GM19438 (cell line): ENCODE data around the gene ZNF385C.

Experiments used
- ATAC-seq: cut with Tn5 transposase; IDR thresholded peaks from one replicate; pipeline ENCODE4 v1.9.1; 2021; ENCODE audit warnings: low read depth; ENCODE audit not compliant: unreplicated experiment

ZNF385C gene

DNA sequence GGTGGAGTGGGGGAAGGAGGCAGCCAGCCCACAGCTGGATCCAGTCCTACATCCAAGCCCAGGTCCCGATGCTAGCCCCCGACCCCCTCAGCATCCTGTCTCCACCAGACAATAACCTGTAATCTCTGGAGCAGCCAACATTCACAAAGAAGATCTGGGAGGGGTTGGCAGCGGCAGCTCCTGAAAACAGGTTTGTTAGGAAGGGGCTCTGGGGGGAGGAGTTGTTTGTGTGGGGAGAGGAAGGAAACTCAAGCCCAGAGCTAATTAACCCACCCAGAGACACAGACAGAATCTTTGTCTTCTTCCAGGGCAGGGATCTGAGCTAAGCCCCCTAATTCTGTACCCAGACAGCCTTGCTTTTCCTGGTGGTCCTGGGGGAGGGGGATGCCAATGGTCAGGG, 43.2 kb downstream of the ZNF385C start:
- no peak for ATAC-seq

DNA sequence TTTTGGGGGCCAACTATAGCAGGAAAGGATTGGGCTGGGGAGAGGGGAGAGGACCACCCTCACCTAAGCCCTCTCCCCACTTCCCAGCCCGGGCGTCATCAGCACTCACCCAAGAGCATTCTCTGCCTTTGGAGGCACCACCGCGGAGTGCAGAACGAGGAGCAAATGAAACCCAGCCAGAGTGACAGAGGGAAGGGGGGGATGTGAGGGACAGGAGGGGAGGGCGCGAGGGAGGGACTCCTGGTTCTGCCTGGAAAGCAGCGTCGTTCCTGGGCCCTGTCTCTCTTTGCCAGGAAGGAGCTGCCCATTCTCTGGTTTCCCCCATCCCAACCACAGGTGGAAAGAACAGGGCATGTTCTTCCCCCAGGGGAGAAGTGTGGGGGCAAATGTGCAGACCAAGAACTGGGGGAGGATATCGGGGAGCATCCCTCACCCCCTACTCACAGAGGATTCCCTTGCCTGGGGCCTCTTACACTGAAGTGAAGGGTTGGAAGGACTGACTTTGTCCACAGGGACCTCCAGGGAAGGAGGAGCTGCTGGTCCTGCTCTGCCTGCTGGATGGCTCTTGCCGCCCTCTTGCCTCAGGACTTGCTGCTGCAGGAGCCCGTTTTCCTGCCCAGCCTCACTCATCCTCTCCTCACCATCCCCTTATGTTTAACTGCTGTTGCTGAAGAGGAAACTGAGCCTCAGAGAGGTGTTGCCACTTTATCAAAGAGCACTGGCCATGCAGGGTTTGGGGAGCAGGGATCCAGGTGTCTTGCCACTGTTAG, 44.4 kb downstream of the ZNF385C start:
- no peak for ATAC-seq

DNA sequence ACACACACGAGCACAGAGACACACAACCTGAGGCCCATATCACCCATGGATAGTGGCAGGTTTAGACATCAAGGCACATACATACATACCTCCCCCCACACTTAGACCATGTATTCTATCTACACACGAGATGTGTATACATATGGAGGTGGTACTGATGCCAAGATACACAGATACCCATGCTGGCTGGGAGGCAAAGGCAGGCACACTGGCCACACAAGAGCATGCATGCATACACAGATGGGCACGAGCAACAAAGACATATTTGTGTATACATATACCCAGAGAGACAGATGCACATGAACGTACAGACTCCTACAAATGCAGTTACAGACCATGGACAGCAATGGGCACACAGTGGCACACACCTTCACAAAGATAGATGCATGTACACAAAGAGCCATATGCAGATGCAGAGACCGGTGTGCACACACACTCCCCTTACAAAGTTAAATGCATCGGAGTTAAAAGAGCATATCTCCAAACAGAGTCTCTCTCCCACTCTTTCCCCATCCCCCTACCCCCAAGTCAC, 45.9 kb downstream of the ZNF385C start:
- no peak for ATAC-seq

DNA sequence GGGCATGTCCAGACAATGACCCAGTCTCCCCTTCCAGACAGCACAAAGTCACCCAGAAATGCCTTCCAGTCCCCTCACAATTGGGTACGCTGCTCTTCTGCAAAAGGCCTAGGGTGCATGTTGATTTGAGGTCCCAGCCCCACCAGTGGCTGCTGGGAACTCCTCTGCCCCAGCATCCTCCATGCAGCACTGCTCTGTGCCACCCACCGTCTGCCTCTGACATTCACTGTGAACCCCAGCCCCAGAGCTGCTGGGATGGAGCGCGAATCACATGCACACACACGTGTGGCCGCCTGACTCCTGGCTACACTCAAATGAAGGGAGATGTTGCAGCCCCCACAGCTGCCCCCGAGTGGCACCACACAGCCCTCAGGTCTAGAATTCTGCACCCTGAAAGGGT, 46.6 kb downstream of the ZNF385C start:
- no peak for ATAC-seq

DNA sequence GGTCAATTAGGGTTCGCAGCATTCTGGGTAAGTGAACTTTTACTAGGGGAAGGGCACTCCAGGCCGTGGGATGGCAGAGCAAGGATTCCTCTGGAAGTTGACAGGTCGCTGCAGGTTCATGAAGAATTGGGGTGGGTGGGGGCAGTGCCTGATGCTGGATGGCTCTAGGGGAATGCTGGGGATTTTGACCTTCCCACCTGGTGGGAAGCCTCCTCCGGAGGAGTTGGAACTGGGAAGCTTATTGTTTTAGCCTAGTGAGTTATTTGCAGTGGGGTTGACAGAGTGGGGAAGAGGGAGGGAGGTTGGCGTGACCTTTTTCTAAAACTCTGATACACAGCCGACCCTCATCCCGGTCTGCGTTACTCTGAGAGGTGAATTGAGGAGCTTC, 47.3 kb downstream of the ZNF385C start:
- no peak for ATAC-seq

DNA sequence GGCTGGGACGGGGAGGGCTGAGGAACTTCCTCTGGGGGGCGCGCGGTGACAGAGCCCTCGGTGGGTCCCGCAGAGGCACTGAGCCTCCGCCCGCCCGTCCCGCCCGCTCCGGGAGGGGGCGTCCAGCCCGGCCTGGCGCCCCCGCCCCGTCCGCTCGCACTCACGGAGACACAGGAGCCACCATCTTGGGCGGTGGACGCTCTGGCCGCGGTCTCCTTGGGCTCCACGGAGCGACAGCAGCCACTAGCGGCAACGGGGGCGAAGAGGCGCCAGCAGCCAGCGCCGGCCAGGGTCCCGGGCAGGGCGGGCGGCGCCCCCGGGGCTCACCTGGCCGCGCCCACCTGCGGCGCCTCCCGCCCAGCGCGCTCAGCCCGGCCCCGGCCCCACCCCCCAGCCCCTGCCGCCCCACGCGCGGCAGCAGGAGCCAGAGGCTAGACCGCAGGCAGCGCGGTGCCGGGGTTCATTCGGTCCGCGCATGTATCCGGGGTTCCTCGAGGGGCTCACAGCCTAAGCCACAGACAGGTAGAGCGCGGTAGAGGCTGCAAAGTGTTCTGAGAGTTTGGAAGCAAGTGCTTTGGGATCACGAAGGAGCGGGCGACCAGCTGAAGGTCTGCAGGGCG, 47.8 kb downstream of the ZNF385C start, which contains the start of gene C17orf113:
TSS of gene C17orf113 (minus strand) at position 209 of the 620 bp plus-strand sequence. CDS start 7,225 bp downstream, outside the sequence.
- ATAC-seq: no peak

DNA sequence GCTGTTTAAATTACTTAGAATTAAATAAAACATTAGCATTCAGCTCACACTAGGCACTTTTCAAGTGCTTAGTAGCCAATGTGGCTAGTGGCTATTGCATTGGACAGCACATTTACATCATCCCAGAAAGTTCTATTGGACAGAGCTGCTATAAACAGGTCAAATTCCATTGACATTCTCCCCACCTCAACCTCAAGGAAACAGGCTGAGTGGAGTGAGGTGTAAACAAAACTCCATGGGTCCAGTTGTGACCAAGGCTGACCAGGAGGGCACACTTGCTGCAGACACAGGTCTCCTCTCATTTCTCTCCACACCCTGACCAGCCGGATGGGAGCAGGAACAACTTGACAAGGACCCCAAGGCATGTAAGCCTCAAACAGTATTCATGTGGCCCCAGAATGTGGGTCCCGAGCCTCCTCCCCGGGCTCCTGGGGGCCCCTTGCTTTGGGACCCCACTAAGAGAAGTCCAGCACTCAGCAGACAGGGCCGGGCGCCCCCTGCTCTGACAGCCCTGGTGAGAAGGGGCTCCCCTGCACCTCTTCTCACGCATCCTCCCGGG, 48.4 kb downstream of the ZNF385C start:
- no peak for ATAC-seq

DNA sequence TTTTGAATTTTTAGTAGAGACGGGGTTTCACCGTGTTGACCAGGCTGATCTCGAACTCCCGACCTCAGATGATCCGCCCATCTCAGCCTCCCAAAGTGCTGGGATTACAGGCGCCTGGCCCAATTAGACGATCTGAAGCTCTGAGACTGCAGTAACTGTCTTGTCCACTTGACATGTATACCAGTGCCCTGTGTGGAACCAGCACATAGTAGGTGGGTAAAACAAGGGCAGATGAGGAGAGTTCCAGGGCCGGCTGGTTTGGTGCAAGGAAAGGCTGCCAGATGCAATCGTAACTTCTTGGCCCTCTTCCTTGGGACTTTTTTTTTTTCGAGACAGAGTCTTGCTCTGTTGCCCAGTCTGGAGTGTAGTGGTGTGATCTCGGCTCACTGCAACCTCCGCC, 50.9 kb downstream of the ZNF385C start:
- no peak for ATAC-seq

DNA sequence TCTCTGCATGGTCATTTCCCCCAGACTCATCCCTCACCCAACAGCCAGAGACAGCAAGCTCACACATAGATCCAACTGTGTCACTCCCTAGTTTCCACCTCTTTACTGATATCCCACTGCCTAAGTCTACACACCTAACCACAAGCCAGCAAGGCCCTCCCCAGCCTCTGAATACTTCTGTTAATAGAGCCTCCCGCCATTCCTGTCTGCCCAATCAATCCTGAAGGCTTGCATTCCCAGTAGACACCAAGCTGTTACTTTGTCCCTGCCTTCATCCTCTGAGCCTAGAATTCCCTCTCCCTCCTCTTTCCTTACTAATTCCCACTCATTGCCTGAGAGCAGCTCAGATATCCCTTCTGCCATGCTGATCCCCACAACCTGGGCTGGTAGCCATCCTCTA, 52.6 kb downstream of the ZNF385C start:
- ATAC-seq: no peak

DNA sequence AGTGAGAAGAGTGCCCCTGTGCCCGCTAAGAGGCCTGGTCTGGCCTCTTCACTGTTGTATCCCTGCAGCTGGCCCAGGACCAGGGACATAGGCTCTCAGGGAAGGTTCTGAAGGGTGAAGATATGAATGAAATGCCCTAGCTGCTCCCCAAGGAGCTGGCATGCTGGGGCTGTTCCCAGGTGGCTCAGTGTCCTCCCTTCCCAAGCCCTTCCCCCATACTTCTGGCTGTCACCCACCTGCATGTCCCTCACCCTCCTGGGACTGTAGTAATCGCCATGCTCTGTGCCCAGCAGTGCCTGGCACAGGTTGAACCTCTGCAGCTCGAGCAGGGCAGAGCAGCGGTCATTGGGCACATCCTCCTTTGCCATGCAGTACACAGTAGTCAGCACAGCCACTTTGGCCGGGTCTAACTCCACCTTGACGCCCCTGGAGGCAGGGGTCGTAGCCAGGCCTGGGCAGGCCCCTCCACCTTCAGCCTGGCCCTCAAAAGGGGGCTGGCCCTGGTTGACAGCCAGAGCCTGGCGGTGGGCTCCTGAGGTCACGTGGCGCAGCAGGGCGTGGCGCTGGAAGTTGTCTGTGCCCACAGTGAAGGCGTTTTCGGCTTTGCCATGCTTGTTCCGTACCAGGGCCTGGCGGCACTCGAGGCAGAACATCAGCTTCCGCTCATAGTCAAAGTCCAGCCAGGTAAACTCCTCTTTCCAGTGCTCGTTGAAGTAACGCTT, 55.5 kb downstream of the ZNF385C start:
- ATAC-seq: no peak

DNA sequence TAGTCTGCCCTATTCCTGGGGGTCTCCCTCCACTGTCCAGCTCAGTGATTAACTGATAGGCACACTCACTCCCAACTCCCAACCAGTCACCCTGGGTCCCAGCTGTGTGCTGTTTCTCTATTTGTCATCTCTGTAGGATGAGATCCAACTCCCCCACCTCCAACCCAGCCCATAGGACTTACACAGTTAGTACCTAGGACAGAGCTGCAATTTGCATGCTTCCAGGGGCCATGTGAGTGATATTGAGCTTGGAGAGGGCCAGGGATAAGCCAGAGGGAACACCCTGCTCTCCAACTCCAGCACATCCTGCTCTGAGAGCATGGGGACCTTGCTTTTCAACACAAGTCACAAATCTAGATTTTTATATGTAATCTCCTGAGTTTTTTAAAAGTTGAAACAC, 56.7 kb downstream of the ZNF385C start:
- ATAC-seq: no peak

DNA sequence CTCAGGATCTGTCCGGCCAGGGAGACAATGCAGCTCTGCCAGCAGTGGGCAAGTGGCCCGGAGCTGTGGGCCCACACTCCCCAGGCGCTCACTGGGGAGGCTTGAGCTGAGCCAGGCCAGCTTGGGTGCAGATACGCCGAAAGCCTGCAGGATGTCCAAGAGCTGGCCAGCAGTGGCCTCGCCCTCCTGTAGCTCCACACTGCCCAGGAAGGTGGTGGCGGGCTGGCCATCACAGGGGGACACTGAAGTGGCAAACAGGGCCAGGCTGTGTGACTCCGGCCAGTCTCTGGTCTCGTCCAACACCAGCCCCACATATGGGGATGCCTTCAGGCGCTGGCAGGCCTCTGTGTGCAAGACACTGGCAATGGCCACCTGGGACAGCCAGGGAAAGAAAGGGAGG, 57.5 kb downstream of the ZNF385C start:
- no peak for ATAC-seq

DNA sequence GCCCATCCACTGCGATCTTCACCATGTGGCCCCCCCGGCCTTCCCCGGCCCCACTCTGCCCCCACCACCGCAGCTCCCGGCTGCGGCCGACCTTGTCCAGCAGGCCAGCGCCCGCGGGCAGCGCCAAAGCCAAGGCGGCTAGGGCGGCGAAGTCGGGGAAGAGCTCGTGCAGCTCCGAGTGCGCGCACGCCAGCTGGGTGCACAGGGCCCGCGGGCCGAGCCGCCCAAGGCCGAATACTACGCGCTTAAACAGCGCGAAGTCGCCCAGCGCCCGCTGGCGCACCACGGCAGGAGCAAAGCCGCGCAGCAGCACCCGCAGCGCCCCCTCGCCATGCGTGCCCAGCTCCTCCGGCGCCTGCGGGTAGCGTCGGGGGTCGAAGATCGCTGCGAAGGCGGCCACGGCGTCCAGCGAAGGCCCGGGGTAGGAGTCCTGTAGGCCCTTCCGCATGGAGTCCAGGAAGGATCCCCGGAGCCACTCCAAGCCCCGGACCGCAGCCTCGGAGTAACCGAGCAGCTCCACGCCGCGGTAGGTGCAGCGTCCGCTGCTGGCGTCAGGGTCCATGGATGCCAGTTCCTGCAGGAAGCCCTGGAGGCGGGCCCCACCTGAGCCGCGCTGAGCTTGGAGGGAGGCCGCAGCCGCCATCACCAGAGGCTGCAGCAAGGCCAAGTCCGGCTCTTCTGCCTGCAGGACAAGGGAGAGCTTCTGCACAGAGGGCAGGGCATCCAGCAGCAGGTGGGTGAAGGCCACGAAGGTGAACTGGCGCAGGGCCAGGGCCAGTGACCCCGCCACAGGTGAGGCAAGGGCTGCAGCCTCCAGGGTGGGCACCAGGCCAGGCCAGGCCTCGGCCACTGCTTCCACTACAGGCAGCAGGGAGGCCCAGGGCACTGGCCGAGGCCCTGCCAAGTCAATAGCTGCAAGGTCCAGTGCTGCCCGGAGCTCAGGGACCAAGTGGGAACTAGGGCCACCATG, 58.2 kb downstream of the ZNF385C start:
- no peak for ATAC-seq

DNA sequence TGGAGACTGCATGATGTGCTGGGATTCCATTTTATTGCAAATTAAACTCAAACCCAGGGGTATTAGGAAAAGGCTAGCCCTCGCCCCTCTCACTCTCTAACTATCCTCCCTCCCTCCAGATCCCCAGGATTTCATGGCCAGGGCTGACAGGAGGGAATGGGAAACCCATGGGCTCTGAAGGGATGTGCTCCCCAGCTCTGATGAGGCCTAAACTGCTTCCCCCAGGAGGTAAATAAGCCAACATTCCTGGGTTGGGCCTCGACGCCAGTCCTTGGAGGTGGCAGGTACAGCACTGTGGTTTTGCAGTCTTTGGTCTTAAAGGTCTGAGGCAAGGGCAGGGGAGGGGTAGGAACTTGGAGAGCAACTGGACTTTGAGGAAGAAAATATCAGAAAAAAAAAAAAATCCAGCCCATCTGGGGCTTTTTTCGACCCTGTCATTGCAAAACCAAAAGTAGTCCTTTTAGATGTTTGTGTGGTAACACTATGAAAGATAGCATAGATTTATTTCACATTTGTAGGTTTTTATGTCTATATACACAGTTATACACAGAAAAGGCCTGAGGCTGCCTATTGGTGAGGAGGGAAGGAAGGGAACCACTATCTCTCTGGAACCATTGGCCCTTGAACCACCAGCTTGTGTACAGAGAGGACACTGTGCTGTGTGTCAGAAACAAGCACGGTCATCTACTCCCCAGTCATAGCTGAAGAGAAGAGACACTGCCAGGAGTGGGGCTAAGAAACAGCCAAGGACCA, 59.9 kb downstream of the ZNF385C start:
- ATAC-seq: no peak

DNA sequence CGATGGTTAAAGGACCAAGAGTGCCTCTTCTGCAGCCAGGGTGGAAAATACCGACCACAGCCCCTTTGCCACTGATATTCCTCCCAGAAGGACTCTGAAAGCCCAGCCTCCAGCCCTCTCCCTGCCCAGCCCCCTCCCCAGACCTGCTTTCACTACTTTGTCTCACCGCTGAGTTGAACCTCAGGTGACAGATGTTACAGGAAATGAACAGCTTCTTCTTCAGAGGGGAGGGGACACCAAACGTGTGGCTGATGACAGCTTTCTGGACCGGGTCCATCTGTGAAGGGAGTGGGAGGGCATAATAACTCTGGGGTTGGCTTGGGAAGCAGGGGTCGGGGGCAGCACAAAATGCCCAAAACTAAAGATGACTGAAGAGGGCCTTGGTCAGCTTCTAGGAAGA, 64.2 kb downstream of the ZNF385C start:
- no peak for ATAC-seq

DNA sequence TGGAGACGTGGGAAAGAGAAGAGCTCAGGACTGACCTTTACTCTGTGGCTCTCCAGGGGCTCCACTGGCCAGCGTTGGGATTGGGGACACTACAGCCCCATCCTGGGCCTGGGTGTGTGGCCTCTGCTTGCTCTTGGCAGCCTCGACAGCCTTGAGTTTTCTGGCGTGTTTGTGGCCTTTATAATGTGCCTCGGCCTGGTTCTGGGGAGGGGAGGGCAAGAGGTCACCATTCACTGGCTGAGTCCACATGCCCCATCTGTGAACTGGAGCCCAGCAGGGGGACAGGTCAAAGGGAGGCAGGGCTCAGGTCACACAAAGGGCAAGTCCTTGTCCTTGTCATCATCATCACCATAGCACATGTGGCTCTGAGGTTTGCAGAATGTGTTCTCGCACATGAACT, 66.7 kb downstream of the ZNF385C start:
- ATAC-seq: no peak

DNA sequence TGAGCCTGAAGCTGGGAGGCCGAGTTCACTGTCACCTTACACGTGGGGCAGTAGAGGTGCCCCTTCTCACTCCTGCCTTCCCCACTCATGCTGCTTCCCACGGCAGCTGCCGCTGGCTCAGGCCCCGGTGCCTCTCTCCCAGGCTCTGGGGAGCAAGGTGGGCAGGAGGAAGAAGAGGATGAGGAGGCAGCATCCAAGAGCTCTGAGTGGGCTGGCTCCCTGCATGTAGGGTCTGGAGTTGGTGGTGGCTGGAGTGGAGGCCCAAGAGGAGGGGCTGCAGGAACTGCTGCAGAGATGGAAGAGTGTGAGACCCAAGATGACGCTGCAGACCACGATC, 69.5 kb downstream of the ZNF385C start:
- ATAC-seq: no peak

DNA sequence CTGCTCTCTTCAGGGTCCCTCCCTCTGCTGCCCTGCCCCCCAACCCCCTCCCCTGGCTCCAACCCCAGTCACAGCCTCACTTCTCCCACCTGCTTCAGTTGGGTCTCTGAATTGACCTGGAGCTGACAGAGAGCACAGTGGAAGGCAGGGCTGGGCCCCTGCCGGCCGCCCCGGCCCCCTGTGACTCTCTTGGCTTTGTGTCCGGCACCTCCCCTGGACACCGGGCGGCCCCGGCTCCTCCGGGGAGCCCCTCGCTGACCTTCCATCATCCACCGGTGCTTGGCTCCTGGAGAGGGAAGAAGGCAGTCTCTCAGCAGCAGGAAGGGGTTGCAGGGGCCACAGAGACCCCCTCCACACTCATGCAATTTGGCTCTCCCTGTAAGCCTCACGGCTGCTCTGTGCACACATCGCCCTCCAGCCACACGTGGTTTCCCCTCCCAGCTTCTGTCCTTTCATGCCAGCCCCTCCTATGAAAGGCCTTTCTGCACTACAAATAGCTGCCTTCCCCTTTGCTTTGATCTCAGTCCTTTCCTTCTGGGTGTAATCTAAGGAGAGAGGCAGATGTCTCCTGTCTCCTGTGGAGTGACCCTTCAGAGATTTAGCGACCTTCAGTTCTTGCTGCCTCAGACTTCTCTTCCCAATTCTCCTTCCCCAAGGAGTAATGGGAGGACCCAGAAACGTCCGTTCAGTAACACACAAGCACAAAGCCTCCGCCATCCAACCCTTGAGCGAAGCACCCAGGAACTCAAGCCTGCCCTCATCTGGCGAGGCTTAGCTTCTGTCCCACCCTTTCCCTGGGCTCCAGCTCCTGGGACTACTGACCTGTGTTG, 70.1 kb downstream of the ZNF385C start:
- no peak for ATAC-seq

DNA sequence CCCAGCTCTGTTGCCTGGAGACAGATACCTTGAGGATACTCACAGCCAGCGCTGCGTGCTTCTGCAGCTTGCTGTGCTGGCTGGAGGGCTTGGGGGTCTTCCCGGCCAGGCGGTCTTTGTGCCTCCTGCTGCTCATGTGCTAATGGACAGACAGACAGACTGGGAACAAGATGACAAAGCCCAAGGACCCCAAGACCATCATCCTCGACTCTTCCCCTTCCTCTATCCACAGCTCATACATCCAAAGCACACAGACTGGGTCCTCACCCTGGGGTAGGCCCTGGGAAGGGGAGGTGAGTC, 70.7 kb downstream of the ZNF385C start:
- ATAC-seq: no peak
